Epithelial cell of proximal tubule (primary cell): ENCODE measurements around the gene GID8. TPM values are rescaled to one million over a fixed set of nuclear protein-coding genes. Genes with fewer than 3 reads are reported as not detected.

Source experiments
- DNase-seq: peaks from one replicate; pipeline ENCODE4 v3.0.0-alpha.2; 2011; ENCODE audit warnings: low read depth
- H3K4me3 ChIP-seq: 2 replicates; pipeline ENCODE4 v1.5.1; 2011; ENCODE audit warnings: low read depth, mild to moderate bottlenecking, low read length
- total RNA-seq: library from RNA; depleted of rRNA; stranded (reverse); fragments of >200 nt; gene quantifications from 2 replicates; pipeline ENCODE4 v1.2.3, GENCODE V29; 2015
- TF ChIP-seq, protein P1 (sequence below): conservative IDR thresholded peaks from 2 replicates; pipeline ENCODE4 v1.5.1; 2012; ENCODE audit warnings: low read depth, mild to moderate bottlenecking, low read length

GID8 gene
- total RNA-seq, 1 donor from 2014 or later: 23.6 TPM

DNA sequence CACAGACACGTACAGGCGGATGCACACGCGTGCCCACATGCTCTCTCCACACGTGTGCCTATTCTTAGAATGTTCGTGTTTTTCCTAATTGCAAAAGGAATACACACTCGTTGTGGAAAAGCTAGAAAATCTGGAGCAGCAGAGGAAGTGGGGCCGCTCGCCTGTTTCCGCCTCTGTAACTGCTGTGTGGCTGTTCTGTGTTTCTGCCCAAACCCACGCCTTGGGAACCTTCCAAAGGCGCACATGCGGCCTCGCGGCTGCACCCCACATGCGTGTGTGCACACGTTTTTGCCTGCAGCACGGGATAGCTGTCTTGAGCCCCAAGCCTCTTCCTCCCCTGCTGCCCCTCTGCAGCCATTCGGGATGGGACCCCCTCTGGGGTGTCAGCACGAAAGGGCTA is 26.8 kb downstream of the GID8 start:
- TF ChIP-seq, protein P1, sequence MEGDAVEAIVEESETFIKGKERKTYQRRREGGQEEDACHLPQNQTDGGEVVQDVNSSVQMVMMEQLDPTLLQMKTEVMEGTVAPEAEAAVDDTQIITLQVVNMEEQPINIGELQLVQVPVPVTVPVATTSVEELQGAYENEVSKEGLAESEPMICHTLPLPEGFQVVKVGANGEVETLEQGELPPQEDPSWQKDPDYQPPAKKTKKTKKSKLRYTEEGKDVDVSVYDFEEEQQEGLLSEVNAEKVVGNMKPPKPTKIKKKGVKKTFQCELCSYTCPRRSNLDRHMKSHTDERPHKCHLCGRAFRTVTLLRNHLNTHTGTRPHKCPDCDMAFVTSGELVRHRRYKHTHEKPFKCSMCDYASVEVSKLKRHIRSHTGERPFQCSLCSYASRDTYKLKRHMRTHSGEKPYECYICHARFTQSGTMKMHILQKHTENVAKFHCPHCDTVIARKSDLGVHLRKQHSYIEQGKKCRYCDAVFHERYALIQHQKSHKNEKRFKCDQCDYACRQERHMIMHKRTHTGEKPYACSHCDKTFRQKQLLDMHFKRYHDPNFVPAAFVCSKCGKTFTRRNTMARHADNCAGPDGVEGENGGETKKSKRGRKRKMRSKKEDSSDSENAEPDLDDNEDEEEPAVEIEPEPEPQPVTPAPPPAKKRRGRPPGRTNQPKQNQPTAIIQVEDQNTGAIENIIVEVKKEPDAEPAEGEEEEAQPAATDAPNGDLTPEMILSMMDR: no peak
- H3K4me3 ChIP-seq: no peak overlapping the region
- DNase-seq: no peak

DNA sequence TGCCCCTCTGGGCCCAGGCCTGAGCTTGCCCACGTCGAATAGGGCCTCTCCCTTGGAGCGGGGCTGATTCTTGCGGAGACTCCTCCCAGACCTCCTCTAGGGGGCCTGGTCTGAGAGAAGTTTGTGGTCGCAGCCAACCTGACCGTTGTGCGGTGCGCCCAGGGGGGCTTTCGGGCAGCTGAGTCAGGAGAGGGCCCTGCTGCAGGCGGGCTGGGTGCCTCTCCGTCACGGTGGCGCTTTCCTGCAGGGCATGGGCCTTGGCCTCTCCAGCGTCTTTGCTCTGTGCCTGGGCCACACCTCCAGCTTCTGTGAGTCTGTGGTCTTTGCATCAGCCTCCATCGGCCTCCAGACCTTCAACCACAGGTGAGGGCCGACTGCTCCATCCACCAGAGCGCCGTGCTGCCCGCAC is 27.4 kb downstream of the GID8 start:
- no peak for DNase-seq
- TF ChIP-seq, protein P1: no peak
- H3K4me3 ChIP-seq: no peak overlapping the region

DNA sequence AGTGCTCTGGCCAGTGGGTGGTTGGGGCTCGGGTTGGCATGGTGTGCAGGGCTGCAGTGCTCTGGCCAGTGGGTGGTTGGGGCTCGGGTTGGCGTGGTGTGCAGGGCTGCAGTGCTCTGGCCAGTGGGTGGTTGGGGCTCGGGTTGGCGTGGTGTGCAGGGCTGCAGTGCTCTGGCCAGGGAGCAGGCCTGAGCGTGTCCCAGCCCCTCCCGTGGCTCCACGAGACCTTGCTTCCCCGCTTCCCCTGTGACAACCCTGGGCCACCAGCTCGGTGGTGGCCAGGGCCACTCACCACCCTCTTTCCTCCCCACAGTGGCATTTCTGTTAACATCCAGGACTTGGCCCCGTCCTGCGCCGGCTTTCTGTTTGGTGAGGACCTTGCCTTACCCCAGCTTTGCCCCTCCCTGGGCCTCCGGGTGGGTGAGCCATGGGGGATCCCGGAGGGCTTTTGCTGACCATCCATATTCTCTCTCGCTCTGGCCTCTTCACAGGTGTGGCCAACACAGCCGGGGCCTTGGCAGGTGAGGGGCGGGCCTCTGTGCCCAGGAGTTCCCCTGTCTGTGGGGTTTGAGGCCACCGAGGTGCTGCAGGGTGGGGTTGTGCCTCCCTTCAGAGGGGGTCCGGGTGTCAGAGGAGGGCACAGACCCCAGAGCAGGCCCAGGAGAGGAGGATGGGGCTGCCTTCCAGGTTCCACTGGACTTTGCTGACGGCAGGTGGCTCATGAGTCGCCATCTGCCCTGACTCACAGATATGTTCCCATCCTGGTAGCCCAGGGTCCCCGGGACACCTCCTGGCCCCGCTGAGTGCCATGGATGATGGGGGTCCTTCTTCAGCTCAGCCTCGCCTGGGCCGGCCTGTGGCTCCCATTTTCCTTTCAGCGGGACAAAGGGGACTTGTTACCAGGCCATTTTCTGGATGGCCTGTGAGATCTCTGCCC is 28.5 kb downstream of the GID8 start:
- TF ChIP-seq, protein P1: no peak
- no peak for DNase-seq
- H3K4me3 ChIP-seq: no peak overlapping the region

DNA sequence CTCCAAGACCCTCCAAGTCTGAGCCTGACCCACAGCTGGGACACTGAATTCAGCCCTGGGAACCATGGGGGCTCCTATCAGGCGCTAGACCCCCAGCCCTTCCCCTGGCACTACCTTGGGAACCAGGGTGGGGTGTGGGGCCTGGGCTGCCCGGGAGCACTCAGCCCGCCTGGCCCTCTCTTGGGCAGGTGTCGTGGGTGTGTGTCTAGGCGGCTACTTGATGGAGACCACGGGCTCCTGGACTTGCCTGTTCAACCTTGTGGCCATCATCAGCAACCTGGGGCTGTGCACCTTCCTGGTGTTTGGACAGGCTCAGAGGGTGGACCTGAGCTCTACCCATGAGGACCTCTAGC is 29.2 kb downstream of the GID8 start:
- H3K4me3 ChIP-seq: no peak overlapping the region
- TF ChIP-seq, protein P1: no peak
- DNase-seq: no peak

DNA sequence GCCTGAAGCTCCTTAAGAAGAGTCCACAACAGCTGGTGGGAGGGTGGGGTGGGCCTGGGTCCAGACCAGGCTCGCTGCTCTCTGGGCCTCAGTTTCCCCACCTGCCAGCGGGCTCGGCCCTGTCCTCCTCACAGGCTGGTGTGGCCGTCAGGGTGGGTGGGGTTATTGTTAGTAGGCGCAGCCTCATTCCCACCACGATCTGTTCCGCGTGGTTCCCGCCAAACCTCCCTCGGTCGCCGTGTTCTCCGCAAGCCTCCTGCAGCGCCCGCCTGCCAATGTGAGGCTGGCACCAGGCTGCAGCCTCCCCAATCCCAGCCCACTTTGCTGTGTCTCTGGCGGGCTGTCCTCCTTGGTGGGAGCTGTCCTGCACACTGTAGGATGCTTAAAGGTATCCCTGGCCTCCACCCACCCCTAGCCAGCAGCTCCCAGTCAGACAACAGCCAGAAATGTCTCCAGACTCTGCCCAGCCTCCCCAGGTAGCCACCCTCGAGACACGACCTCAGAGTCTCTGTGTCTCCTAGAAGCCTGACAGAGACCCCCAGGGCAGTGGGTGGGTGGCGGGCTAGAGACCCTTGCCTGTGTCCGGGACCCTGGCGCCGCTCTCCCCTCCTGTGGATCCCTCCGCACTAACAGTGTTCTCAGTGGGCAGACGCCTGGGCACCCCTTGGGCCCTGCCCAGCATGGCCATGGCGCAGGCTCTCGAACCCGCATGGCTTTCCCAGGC is 29.8 kb downstream of the GID8 start:
- TF ChIP-seq, protein P1: no peak
- no peak for DNase-seq
- no peak overlapping the region for H3K4me3 ChIP-seq

DNA sequence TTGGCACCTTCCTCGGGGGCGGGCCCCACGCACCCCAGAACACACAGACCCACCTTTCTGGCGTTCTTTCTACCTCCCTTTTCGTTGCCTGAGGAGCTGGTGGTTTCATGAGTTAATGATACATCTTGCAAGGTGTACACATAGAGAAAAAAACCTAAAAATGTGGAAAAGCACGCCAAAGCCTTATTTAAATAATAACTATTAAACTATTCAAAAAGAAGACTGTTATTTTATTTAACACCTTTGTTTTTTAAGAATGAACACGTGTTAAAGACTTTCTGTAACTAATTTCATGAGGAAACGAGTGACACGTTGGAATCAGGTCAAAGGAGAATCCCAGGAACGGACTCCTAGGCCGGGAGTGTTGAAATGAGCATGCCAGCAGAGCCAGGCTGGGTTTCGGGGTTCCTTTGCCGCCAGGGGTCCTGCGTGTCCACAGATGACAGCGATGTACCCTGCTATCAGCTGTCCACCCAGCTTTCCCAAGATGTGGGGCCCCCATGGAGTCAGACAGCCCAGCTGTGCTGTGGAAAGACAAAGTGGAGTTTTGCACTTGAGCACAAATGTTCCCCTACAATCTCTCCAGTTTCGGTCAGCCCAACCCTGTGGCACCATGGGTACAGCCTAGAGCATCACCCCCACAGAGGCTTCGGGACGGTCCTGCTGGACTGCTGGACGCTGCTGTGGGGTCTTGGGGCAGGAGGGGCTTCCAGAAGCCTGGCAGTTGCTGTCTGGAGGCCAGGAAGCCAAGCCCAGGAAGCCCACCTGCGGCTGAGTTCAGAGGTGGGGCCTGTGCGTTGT is 30.6 kb downstream of the GID8 start:
- no peak for DNase-seq
- no peak overlapping the region for H3K4me3 ChIP-seq
- TF ChIP-seq, protein P1: no peak
